ENCODE measurements around the gene ATP5ME.
A peak's percentile ranks its signal among the peaks of the same experiment; 100 is the strongest.
"Not testable (repeated sequence)": the region's sequence is repeated elsewhere in the genome, so short reads cannot be mapped to it uniquely, and the experiment has no call there.

The ATP5ME gene

GRCh38 chr4:708631-708933 is 34.5 kb upstream of the ATP5ME start:
- no peaks in the 10 kb centered on the region for H3K4me1 ChIP-seq
- no peak overlapping the region for H3K9ac ChIP-seq
- H3K27ac ChIP-seq = no peak overlapping the region
- no peak overlapping the region for H3K4me2 ChIP-seq (ENCODE audit: low read length)
- TF ChIP-seq CTCF (IDR thresholded peaks at IDR 0.05) = no peak
- H3K27me3 ChIP-seq (ENCODE audit: control insufficient read depth, insufficient read depth, low read length) = no peaks in the 10 kb centered on the region
- no peaks in the 10 kb centered on the region for H3K9me3 ChIP-seq (ENCODE audit: control insufficient read depth, low read length)
- H3K4me3 ChIP-seq (ENCODE audit: low read depth, low read length) = no peak overlapping the region
- H3K36me3 ChIP-seq (ENCODE audit: control insufficient read depth, insufficient read depth, low read length) = no peaks in the 10 kb centered on the region
- peaks cover 23% of the 10 kb centered on the region for H3K79me2 ChIP-seq
- H2AFZ ChIP-seq = no peak overlapping the region

- Histone ChIP-seq H2AFZ (no peak overlapping the region), H3K9ac (no peak overlapping the region), H3K36me3 (ENCODE audit: control insufficient read depth, insufficient read depth, low read length) (no peaks in the 10 kb centered on the region), H3K9me3 (ENCODE audit: control insufficient read depth, low read length) (no peaks in the 10 kb centered on the region), H3K4me1 (no peaks in the 10 kb centered on the region), H3K27me3 (ENCODE audit: control insufficient read depth, insufficient read depth, low read length) (no peaks in the 10 kb centered on the region), H3K79me2 (peaks cover 23% of the 10 kb centered on the region), H3K27ac (no peak overlapping the region), H3K4me3 (ENCODE audit: low read depth, low read length) (no peak overlapping the region), H3K4me2 (ENCODE audit: low read length) (peak overlapping the region; percentile 14)
- TF ChIP-seq CTCF (IDR thresholded peaks at IDR 0.05) = no peak
Measured at GRCh38 chr4:707929-708630, 34.0 kb upstream of the ATP5ME start.

- no peak overlapping the region for H3K9ac ChIP-seq
- no peaks in the 10 kb centered on the region for H3K36me3 ChIP-seq (ENCODE audit: control insufficient read depth, insufficient read depth, low read length)
- no peak for TF ChIP-seq CTCF (IDR thresholded peaks at IDR 0.05)
- H2AFZ ChIP-seq = no peak overlapping the region
- H3K27ac ChIP-seq = no peak overlapping the region
- no peaks in the 10 kb centered on the region for H3K27me3 ChIP-seq (ENCODE audit: control insufficient read depth, insufficient read depth, low read length)
- H3K4me1 ChIP-seq = no peaks in the 10 kb centered on the region
- H3K4me3 ChIP-seq (ENCODE audit: low read depth, low read length) = peak overlapping the region; percentile 36
- peak overlapping the region; percentile 20 for H3K4me2 ChIP-seq (ENCODE audit: low read length)
- no peaks in the 10 kb centered on the region for H3K9me3 ChIP-seq (ENCODE audit: control insufficient read depth, low read length)
- H3K79me2 ChIP-seq = peaks cover 17% of the 10 kb centered on the region
Measured at GRCh38 chr4:706834-707598, 32.9 kb upstream of the ATP5ME start.

- H3K27ac ChIP-seq; H3K9me3 ChIP-seq (ENCODE audit: control insufficient read depth, low read length); H3K4me1 ChIP-seq; H3K36me3 ChIP-seq (ENCODE audit: control insufficient read depth, insufficient read depth, low read length); H3K27me3 ChIP-seq (ENCODE audit: control insufficient read depth, insufficient read depth, low read length): not testable (repeated sequence)
- peak overlapping the region; percentile 86 for H3K4me2 ChIP-seq (ENCODE audit: low read length)
- H2AFZ ChIP-seq = peak overlapping the region; percentile 82
- H3K79me2 ChIP-seq = peaks cover 17% of the 10 kb centered on the region
- peak overlapping the region; percentile 93 for H3K4me3 ChIP-seq (ENCODE audit: low read depth, low read length)
- peak overlapping the region; percentile 96 for H3K9ac ChIP-seq
Measured at GRCh38 chr4:706083-706633, 32.1 kb upstream of the ATP5ME start.

- H3K4me3 ChIP-seq (ENCODE audit: low read depth, low read length) = peak within 1 kb of the TSS; percentile 93
- TF ChIP-seq CTCF (IDR thresholded peaks at IDR 0.05) = no peak
- H3K79me2 ChIP-seq = peaks cover 17% of the 10 kb centered on the region
- H3K9me3 ChIP-seq (ENCODE audit: control insufficient read depth, low read length) = no peaks in the 10 kb centered on the region
- H3K4me2 ChIP-seq (ENCODE audit: low read length) = peak within 1 kb of the TSS; percentile 96
- H3K4me1 ChIP-seq = no peaks in the 10 kb centered on the region
- peak within 1 kb of the TSS; percentile 82 for H2AFZ ChIP-seq
- H3K27me3 ChIP-seq (ENCODE audit: control insufficient read depth, insufficient read depth, low read length) = no peaks in the 10 kb centered on the region
- no peaks in the 10 kb centered on the region for H3K36me3 ChIP-seq (ENCODE audit: control insufficient read depth, insufficient read depth, low read length)
- H3K9ac ChIP-seq = peak within 1 kb of the TSS; percentile 96
- peak within 1 kb of the TSS; percentile 36 for H3K27ac ChIP-seq
Measured at GRCh38 chr4:705278-706082, 31.4 kb upstream of the ATP5ME start, which contains the start of gene PCGF3. PCGF3 (plus strand) TSS chr4:705832; CDS start chr4:733681, 27,849 bp downstream.

Measured in parathyroid adenoma (tissue), 2 donors.